T-cell (primary cell): ENCODE data around the gene PTPN1. TPM values are rescaled to one million over a fixed set of nuclear protein-coding genes. Genes with fewer than 3 reads are reported as not detected.

ENCODE experiments used
- ATAC-seq, 4 experiments: fragments of 200-7000 bp in 3 of 4; fragments of 150-1000 bp in 1 of 4; cut with Tn5 transposase; replicated peaks in 1 of 4; 1 replicate in 3 of 4; 2 replicates in 1 of 4; pipeline ENCODE4 v1.10.0; 2021; ENCODE audit warnings: moderate library complexity in 3 of 4, mild to moderate bottlenecking in 2 of 4, moderate number of reproducible peaks in 1 of 4
- CTCF ChIA-PET, 2 donors: fragments of 300-600 bp; sonication (Branson Sonifier 250); formaldehyde crosslinking; loops; one replicate each; lab custom pipeline; 2022; ENCODE audit warnings: antibody characterized with exemption in 2 of 2; lab: Charles Lee
- POLR2A ChIA-PET, 2 donors: fragments of 300-600 bp; sonication (Branson Sonifier 250); formaldehyde crosslinking; loops; one replicate each; lab custom pipeline; 2022; ENCODE audit warnings: antibody characterized with exemption in 2 of 2; lab: Charles Lee
- DNase-seq, 35 experiments: peaks; one replicate each; pipeline versions ENCODE4 v3.0.0 to v3.0.0-alpha.2; 2013 to 2023
- H3K27ac ChIP-seq: one replicate; pipeline ENCODE4 v1.5.1; 2013; ENCODE audit warnings: low read length
- H3K27me3 ChIP-seq, 2 experiments: replicated peaks in 1 of 2; 1 replicate in 1 of 2; 2 replicates in 1 of 2; pipeline versions ENCODE4 v1.6.1 to v1.7.0; 2013; ENCODE audit warnings: low read length in 1 of 2, mixed read lengths in 1 of 2; ENCODE audit not compliant: control insufficient read depth in 2 of 2, insufficient read depth in 2 of 2; ENCODE audit errors: extremely low read depth in 1 of 2
- H3K36me3 ChIP-seq, 2 donors: 1 replicate in 1 of 2; 2 replicates in 1 of 2; pipeline versions ENCODE4 v1.6.1 to v1.7.0; 2013; ENCODE audit warnings: low read length in 1 of 2; ENCODE audit not compliant: control insufficient read depth in 2 of 2, insufficient read depth in 1 of 2; ENCODE audit errors: extremely low read depth in 1 of 2
- H3K4me1 ChIP-seq, 2 experiments: 1 replicate in 1 of 2; 2 replicates in 1 of 2; pipeline versions ENCODE4 v1.6.1 to v1.7.0; 2013; ENCODE audit warnings: low read length in 2 of 2, mixed read lengths in 1 of 2; ENCODE audit not compliant: insufficient read depth in 2 of 2, control insufficient read depth in 1 of 2; ENCODE audit errors: extremely low read depth in 1 of 2
- H3K4me3 ChIP-seq, 2 donors: 1 replicate in 1 of 2; 2 replicates in 1 of 2; pipeline versions ENCODE4 v1.5.1 to v1.7.0; 2013; ENCODE audit warnings: mild to moderate bottlenecking in 2 of 2, low read length in 1 of 2, moderate library complexity in 1 of 2; ENCODE audit not compliant: control insufficient read depth in 1 of 2; ENCODE audit errors: extremely low read depth in 1 of 2
- H3K9me3 ChIP-seq: 2 replicates; pipeline ENCODE4 v1.7.0; 2013
- H3K27ac Mint-ChIP-seq, 2 donors: one replicate each; pipeline ENCODE4 v1.8.0; 2020 to 2021; ENCODE audit warnings: mild to moderate bottlenecking in 2 of 2, mixed read lengths in 2 of 2
- H3K27me3 Mint-ChIP-seq, 2 donors: one replicate each; pipeline ENCODE4 v1.8.0; 2021 to 2022; ENCODE audit warnings: mixed read lengths in 2 of 2
- H3K36me3 Mint-ChIP-seq: one replicate; pipeline ENCODE4 v1.8.0; 2021; ENCODE audit warnings: mixed read lengths
- H3K4me1 Mint-ChIP-seq, 3 donors: one replicate each; pipeline ENCODE4 v1.8.0; 2020 to 2022; ENCODE audit warnings: mixed read lengths in 3 of 3, mild to moderate bottlenecking in 1 of 3
- H3K4me3 Mint-ChIP-seq, 3 donors: one replicate each; pipeline ENCODE4 v1.8.0; 2020 to 2022; ENCODE audit warnings: mild to moderate bottlenecking in 3 of 3, mixed read lengths in 3 of 3, moderate library complexity in 3 of 3
- H3K9me3 Mint-ChIP-seq, 3 donors: one replicate each; pipeline ENCODE4 v1.8.0; 2020 to 2022; ENCODE audit warnings: mixed read lengths in 3 of 3
- WGBS: methylation state at CpG from one replicate; pipeline ENCODE4 v1.1.5; 2013; ENCODE audit warnings: missing lambda C conversion rate; ENCODE audit not compliant: insufficient coverage; 5-methylcytosine and 5-hydroxymethylcytosine counted together
- total RNA-seq, 35 experiments: library from RNA in 6 of 35; stranded (reverse) in 6 of 35; fragments of 120-200 nt in 1 of 35; gene quantifications; one replicate each; pipeline versions ENCODE4 v1.2.1 to v1.2.4 and lab custom pipeline; 2013 to 2026

The PTPN1 gene
- total RNA-seq, 5 donors from 2014 or later (not counting 1 experiment from before 2014, with no cell fraction given): 50.7 to 67.9 (median 55.3) TPM

GRCh38 chr20:50514750-50515149 is 4.6 kb downstream of the PTPN1 start:
- Mint-ChIP-seq H3K4me3 (peak overlapping the region; percentile 2 to 100 (median 93)), H3K36me3 (no peaks in the 10 kb centered on the region), H3K9me3 (no peaks in the 10 kb centered on the region), H3K4me1 (peaks cover 88 to 89% (median 88%) of the 10 kb centered on the region in 3 donors), H3K27me3 (no peaks in the 10 kb centered on the region), H3K27ac (peak overlapping the region; percentile 84 to 92)
- Histone ChIP-seq H3K4me1 (peaks cover 45 to 76% of the 10 kb centered on the region in 2 experiments), H3K36me3 (no peaks in the 10 kb centered on the region), H3K27ac (peak overlapping the region; percentile 3), H3K4me3 (no peak overlapping the region), H3K9me3 (no peaks in the 10 kb centered on the region), H3K27me3 (no peaks in the 10 kb centered on the region)
- ChIA-PET POLR2A (interaction anchor here (0.6 kb wide), 3 partner anchors 41 to 333 kb away, joined by 3 read pairs; no protein-coding TSS in a partner anchor), CTCF (interaction anchor here in 1 of 2 donors (1.1 kb wide), 1 partner anchor 11 kb away, joined by 3 read pairs; no protein-coding TSS in a partner anchor)
- DNase-seq: no peak
- ATAC-seq: no peak
- 30% methylated on average over 2 of the region's 3 CpGs for WGBS

GRCh38 chr20:50515471-50516106 is 5.4 kb downstream of the PTPN1 start:
- Histone ChIP-seq H3K4me3 (no peak overlapping the region), H3K27me3 (no peaks in the 10 kb centered on the region), H3K36me3 (peaks cover 0 to 3% of the 10 kb centered on the region in 2 donors), H3K9me3 (no peaks in the 10 kb centered on the region), H3K27ac (peak overlapping the region; percentile 66), H3K4me1 (peaks cover 52 to 83% of the 10 kb centered on the region in 2 experiments)
- Mint-ChIP-seq H3K36me3 (peaks cover 2% of the 10 kb centered on the region), H3K4me3 (peak overlapping the region; percentile 60 to 100 (median 75)), H3K27me3 (no peaks in the 10 kb centered on the region), H3K27ac (peak overlapping the region; percentile 84 to 92), H3K4me1 (peaks cover 96 to 97% (median 96%) of the 10 kb centered on the region in 3 donors), H3K9me3 (no peaks in the 10 kb centered on the region)
- ChIA-PET POLR2A (interaction anchor here (0.6 to 0.7 kb wide), 3 partner anchors 22 to 334 kb away, joined by 3 to 5 read pairs (median 3); no protein-coding TSS in a partner anchor), CTCF (no interaction called here)
- no CpG with 5 or more reads among the region's 1 CpG for WGBS
- no peak for ATAC-seq
- no peak for DNase-seq

- Mint-ChIP-seq H3K27me3 (no peaks in the 10 kb centered on the region), H3K27ac (peak overlapping the region; percentile 84 to 92), H3K9me3 (no peaks in the 10 kb centered on the region), H3K4me1 (peaks cover 98 to 99% (median 99%) of the 10 kb centered on the region in 3 donors), H3K36me3 (peaks cover 4% of the 10 kb centered on the region), H3K4me3 (peak overlapping the region; percentile 60 to 100 (median 75))
- H3K9me3 ChIP-seq: no peaks in the 10 kb centered on the region
- peak overlapping the region; percentile 66 for H3K27ac ChIP-seq
- ChIA-PET CTCF (interaction anchor here in 1 of 2 donors (1.2 kb wide), 1 partner anchor 11 kb away, joined by 3 read pairs; no protein-coding TSS in a partner anchor), POLR2A (interaction anchor here (0.6 to 0.8 kb wide), 3 partner anchors 12 to 578 kb away, joined by 3 to 5 read pairs (median 3); no protein-coding TSS in a partner anchor)
- peak in 1 of 4 experiments; percentile 37 for ATAC-seq
- H3K36me3 ChIP-seq: peaks cover 0 to 3% of the 10 kb centered on the region in 2 donors
- 0% methylated on average over 1 of the region's 5 CpGs for WGBS
- no peaks in the 10 kb centered on the region for H3K27me3 ChIP-seq
- no peak for DNase-seq
- no peak overlapping the region for H3K4me3 ChIP-seq
- H3K4me1 ChIP-seq: peaks cover 55 to 85% of the 10 kb centered on the region in 2 experiments
Observed at GRCh38 chr20:50516180-50516934, 6.2 kb downstream of the PTPN1 start.

GRCh38 chr20:50516935-50517816 is 7.0 kb downstream of the PTPN1 start:
- 60% methylated on average over 4 of the region's 7 CpGs for WGBS
- no peak for ATAC-seq
- peak overlapping the region; percentile 93 to 96 for H3K27ac Mint-ChIP-seq

GRCh38 chr20:50517817-50518154 is 7.6 kb downstream of the PTPN1 start:
- peak overlapping the region; percentile 93 to 96 for H3K27ac Mint-ChIP-seq
- peaks cover 4% of the 10 kb centered on the region for H3K36me3 Mint-ChIP-seq
- H3K4me3 Mint-ChIP-seq: peak overlapping the region; percentile 75 to 100 (median 76)
- Histone ChIP-seq H3K36me3 (peaks cover 3 to 4% of the 10 kb centered on the region in 2 donors), H3K4me3 (peak overlapping the region in 1 of 2 donors; percentile 7), H3K27me3 (no peaks in the 10 kb centered on the region), H3K27ac (peak overlapping the region; percentile 66), H3K4me1 (peaks cover 63 to 75% of the 10 kb centered on the region in 2 experiments), H3K9me3 (no peaks in the 10 kb centered on the region)
- ChIA-PET CTCF (interaction anchor here (0.7 to 1.7 kb wide), 3 partner anchors 25 to 52 kb away, joined by 3 to 4 read pairs (median 4); no protein-coding TSS in a partner anchor), POLR2A (interaction anchor here in 1 of 2 donors (0.6 kb wide), 1 partner anchor 1901 kb away, joined by 3 read pairs; no protein-coding TSS in a partner anchor)
- H3K4me1 Mint-ChIP-seq: peaks cover 96 to 98% (median 97%) of the 10 kb centered on the region in 3 donors
- WGBS: no CpG with 5 or more reads among the region's 3 CpGs
- H3K9me3 Mint-ChIP-seq: no peaks in the 10 kb centered on the region
- ATAC-seq (peak in 2 of 4 experiments; percentile 29 to 50), DNase-seq (peak in 9 of 35 experiments; percentile 9 to 52 (median 22))
- no peaks in the 10 kb centered on the region for H3K27me3 Mint-ChIP-seq

More at GRCh38 chr20:50516935-50517816, 7.0 kb downstream of the PTPN1 start:
- Mint-ChIP-seq H3K4me3 (peak overlapping the region; percentile 75 to 100 (median 76)), H3K27me3 (no peaks in the 10 kb centered on the region), H3K4me1 (peaks cover 98 to 99% (median 99%) of the 10 kb centered on the region in 3 donors), H3K36me3 (peaks cover 4% of the 10 kb centered on the region), H3K9me3 (no peaks in the 10 kb centered on the region)
- peaks cover 62 to 81% of the 10 kb centered on the region in 2 experiments for H3K4me1 ChIP-seq
- H3K27me3 ChIP-seq: no peaks in the 10 kb centered on the region
- H3K4me3 ChIP-seq: peak overlapping the region in 1 of 2 donors; percentile 7
- POLR2A ChIA-PET: interaction anchor here in 1 of 2 donors (0.6 to 0.8 kb wide), 3 partner anchors 13 to 1900 kb away, joined by 3 read pairs; no protein-coding TSS in a partner anchor
- peaks cover 3 to 4% of the 10 kb centered on the region in 2 donors for H3K36me3 ChIP-seq
- peak overlapping the region; percentile 66 for H3K27ac ChIP-seq
- H3K9me3 ChIP-seq: no peaks in the 10 kb centered on the region
- CTCF ChIA-PET: interaction anchor here (1.2 to 1.7 kb wide), 2 partner anchors 12 to 38 kb away, joined by 3 read pairs; no protein-coding TSS in a partner anchor
- no peak for DNase-seq
